Karpas-422 (cell line): ENCODE data around the gene SRMS. TPM values are rescaled to one million over a fixed set of nuclear protein-coding genes. Genes with fewer than 3 reads are reported as not detected.
"Not testable (repeated sequence)": the region's sequence is repeated elsewhere in the genome, so short reads cannot be mapped to it uniquely, and the experiment has no call there.

Experiments
- DNase-seq: peaks from one replicate; pipeline ENCODE4 v3.0.0-alpha.2; 2015
- H2AFZ ChIP-seq: fragments of 200-600 bp; sonication (generic); 2 replicates; pipeline ENCODE4 v1.6.1; 2014; ENCODE audit warnings: antibody characterized with exemption, low read length, mixed read lengths
- H3K27ac ChIP-seq: fragments of 200-600 bp; sonication (generic); 2 replicates; pipeline ENCODE4 v1.5.1; 2014; ENCODE audit warnings: mild to moderate bottlenecking, low read length, moderate library complexity
- H3K27me3 ChIP-seq: fragments of 200-600 bp; sonication (generic); 2 replicates; pipeline ENCODE4 v1.6.1; 2014; ENCODE audit warnings: low read length, mixed read lengths
- H3K36me3 ChIP-seq: fragments of 200-600 bp; sonication (generic); 2 replicates; pipeline ENCODE4 v1.6.1; 2014; ENCODE audit warnings: low read length, mixed read lengths; ENCODE audit not compliant: insufficient read depth
- H3K4me1 ChIP-seq: fragments of 200-600 bp; sonication (generic); 2 replicates; pipeline ENCODE4 v1.6.1; 2014; ENCODE audit warnings: mild to moderate bottlenecking, low read length, mixed read lengths
- H3K4me2 ChIP-seq: fragments of 200-600 bp; sonication (generic); 2 replicates; pipeline ENCODE4 v1.6.1; 2014; ENCODE audit warnings: low read length, low read depth, mild to moderate bottlenecking; ENCODE audit not compliant: poor library complexity, severe bottlenecking
- H3K4me3 ChIP-seq: fragments of 200-600 bp; sonication (generic); 2 replicates; pipeline ENCODE4 v1.5.1; 2014; ENCODE audit warnings: mild to moderate bottlenecking, antibody characterized with exemption, low read length, mixed read lengths
- H3K79me2 ChIP-seq: fragments of 200-600 bp; sonication (generic); 2 replicates; pipeline ENCODE4 v1.6.1; 2014; ENCODE audit warnings: mild to moderate bottlenecking, low read length, mixed read lengths
- H3K9ac ChIP-seq: fragments of 200-600 bp; sonication (generic); 2 replicates; pipeline ENCODE4 v1.6.0; 2014; ENCODE audit warnings: low read length
- H3K9me2 ChIP-seq: fragments of 200-600 bp; sonication (generic), shearing (Covaris generic); replicated peaks from 2 replicates; pipeline ENCODE4 v1.6.0; 2014; ENCODE audit warnings: mild to moderate bottlenecking, low read length, moderate library complexity; ENCODE audit not compliant: insufficient read depth
- H3K9me3 ChIP-seq: fragments of 300-700, 200-600 bp; sonication (generic); 2 replicates; pipeline ENCODE4 v1.6.1; 2014; ENCODE audit warnings: low read length, mixed read lengths
- H4K20me1 ChIP-seq: fragments of 200-600 bp; sonication (generic); 2 replicates; pipeline ENCODE4 v1.6.1; 2014; ENCODE audit warnings: mild to moderate bottlenecking, antibody characterized with exemption, low read length, low read depth; ENCODE audit not compliant: insufficient read depth
- total RNA-seq: library from RNA; depleted of rRNA; stranded (reverse); fragments of >200 nt; shearing (Covaris generic); gene quantifications from 2 replicates; pipeline ENCODE4 v1.2.3, GENCODE V29; 2014; ENCODE audit warnings: low replicate concordance

Gene SRMS
- total RNA-seq, 1 experiment from 2014 or later = not detected

DNA sequence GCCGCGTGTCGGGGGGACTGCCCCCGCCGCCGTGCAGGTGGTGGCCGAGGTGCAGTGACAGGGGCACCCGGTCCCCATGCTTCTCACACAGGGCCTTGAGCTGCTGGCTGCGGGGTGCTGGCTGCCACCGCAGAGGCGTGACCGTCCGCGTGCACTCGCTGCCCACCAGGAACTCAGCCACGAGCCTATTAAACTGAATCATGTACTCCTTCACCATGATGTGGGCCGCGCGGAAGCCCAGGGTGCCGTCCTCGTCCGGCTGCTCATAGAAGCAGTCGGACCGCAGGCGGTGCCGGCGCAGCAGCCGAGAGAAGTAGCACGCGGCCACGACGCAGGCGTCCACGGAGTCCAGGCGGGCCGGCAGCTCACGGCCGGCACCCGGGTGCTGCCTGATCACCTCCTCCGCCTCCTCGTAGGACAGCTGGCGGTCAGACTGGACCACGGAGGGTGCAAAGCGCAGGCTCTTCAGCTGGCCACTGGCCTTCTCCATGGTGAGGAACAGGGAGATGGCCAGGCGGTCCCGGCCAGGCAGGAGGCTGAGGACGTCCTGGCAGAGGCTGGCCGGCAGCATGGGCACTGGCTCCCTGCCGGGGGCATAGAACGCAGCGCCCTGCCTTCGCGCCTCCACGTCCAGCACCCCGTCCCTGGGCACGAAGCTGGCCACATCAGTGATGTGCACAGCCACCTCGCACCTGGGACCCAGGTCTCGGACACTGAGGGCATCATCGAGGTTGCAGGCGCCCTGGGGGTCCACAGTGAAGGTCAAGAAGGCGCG is 16.7 kb upstream of the SRMS start:
- Histone ChIP-seq H2AFZ (no peak overlapping the region), H3K4me2 (no peak overlapping the region), H3K79me2 (no peaks in the 10 kb centered on the region), H3K36me3 (no peaks in the 10 kb centered on the region), H4K20me1 (0 out of 2 replicates have a peak, but pooled peaks cover under 1% of the 10 kb centered on the region), H3K27ac (no peak overlapping the region), H3K27me3 (no peaks in the 10 kb centered on the region), H3K4me1 (no peaks in the 10 kb centered on the region), H3K9me2 (no peaks in the 10 kb centered on the region), H3K4me3 (no peak overlapping the region), H3K9me3 (no peaks in the 10 kb centered on the region), H3K9ac (no peak overlapping the region)
- no peak for DNase-seq

- Histone ChIP-seq H3K4me2 (no peak overlapping the region), H2AFZ (no peak overlapping the region), H3K79me2 (no peaks in the 10 kb centered on the region), H3K4me1 (no peaks in the 10 kb centered on the region), H3K9me3 (no peaks in the 10 kb centered on the region), H3K36me3 (no peaks in the 10 kb centered on the region), H3K9me2 (no peaks in the 10 kb centered on the region), H3K9ac (no peak overlapping the region), H4K20me1 (no peaks in the 10 kb centered on the region), H3K27me3 (no peaks in the 10 kb centered on the region), H3K27ac (no peak overlapping the region), H3K4me3 (no peak overlapping the region)
- no peak for DNase-seq
These were observed 15.8 kb upstream of the SRMS start for GRCh38 chr20:63563225-63563935.

DNA sequence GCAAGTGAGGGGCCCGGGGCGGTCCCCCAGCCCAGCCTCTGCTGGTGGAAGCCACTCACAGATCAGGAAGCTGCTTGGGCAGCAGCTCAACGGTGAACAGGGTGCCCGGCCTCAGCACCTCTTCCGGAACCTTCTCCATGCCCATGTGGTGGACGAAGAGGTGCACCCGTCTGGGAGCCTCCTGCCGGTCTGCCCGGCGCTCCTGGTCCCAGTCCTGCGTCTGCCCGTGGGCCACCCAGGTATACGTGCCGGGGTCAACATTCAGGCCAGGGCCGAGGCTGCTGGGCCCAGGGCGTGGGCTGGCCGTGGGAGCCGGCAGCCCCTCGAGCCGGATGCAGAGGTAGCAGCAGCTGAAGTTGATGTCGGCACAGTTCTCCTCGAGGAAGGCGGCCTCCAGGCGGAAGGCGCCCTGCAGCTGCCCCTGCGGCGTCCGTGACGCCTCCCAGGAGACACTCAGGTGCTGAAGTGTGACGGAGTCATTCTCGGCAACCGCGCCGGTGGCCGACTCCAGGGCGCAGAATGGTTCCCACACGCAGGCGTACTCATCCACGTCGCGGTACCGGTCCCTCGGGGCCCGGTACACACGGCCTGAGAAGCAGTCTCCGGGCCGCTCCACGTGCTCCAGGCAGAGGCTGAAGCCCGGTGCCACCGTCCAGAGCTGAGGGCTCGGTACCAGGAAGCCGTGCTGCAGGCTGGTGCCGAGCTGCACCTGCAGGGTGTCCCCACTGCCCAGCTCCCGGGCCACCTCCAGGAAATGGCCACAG is 15.1 kb upstream of the SRMS start:
- Histone ChIP-seq H2AFZ (no peak overlapping the region), H3K9ac (no peak overlapping the region), H3K36me3 (no peaks in the 10 kb centered on the region), H3K4me2 (no peak overlapping the region), H3K27me3 (no peaks in the 10 kb centered on the region), H3K27ac (no peak overlapping the region), H3K4me1 (no peaks in the 10 kb centered on the region), H3K9me3 (no peaks in the 10 kb centered on the region), H3K79me2 (no peaks in the 10 kb centered on the region), H4K20me1 (no peaks in the 10 kb centered on the region), H3K4me3 (no peak overlapping the region), H3K9me2 (no peaks in the 10 kb centered on the region)
- DNase-seq = no peak

- Histone ChIP-seq H3K4me2 (no peak overlapping the region), H3K36me3 (no peaks in the 10 kb centered on the region), H3K9ac (no peak overlapping the region), H2AFZ (no peak overlapping the region), H4K20me1 (no peaks in the 10 kb centered on the region), H3K79me2 (no peaks in the 10 kb centered on the region), H3K4me1 (no peaks in the 10 kb centered on the region), H3K27me3 (no peaks in the 10 kb centered on the region), H3K9me2 (no peaks in the 10 kb centered on the region), H3K27ac (no peak overlapping the region), H3K4me3 (no peak overlapping the region), H3K9me3 (no peaks in the 10 kb centered on the region)
- no peak for DNase-seq
These were observed 14.3 kb upstream of the SRMS start for GRCh38 chr20:63561624-63562396.

GRCh38 chr20:63560856-63561609 is 13.5 kb upstream of the SRMS start:
- Histone ChIP-seq H2AFZ (no peak overlapping the region), H3K79me2 (no peaks in the 10 kb centered on the region), H3K4me3 (no peak overlapping the region), H3K36me3 (no peaks in the 10 kb centered on the region), H3K9me3 (no peaks in the 10 kb centered on the region), H3K27me3 (no peaks in the 10 kb centered on the region), H4K20me1 (0 out of 2 replicates have a peak, but pooled peaks cover 4% of the 10 kb centered on the region), H3K27ac (no peak overlapping the region), H3K4me2 (no peak overlapping the region), H3K9me2 (no peaks in the 10 kb centered on the region), H3K9ac (no peak overlapping the region), H3K4me1 (no peaks in the 10 kb centered on the region)
- DNase-seq = no peak

- H3K4me3 ChIP-seq = no peak overlapping the region
- DNase-seq = no peak
- H3K9me3 ChIP-seq = no peaks in the 10 kb centered on the region
- H3K27ac ChIP-seq = no peak overlapping the region
- H3K4me1 ChIP-seq = peaks cover 5% of the 10 kb centered on the region
- H3K27me3 ChIP-seq = no peaks in the 10 kb centered on the region
- H3K4me2 ChIP-seq = no peak overlapping the region
- H3K79me2 ChIP-seq = no peaks in the 10 kb centered on the region
- no peak overlapping the region for H3K9ac ChIP-seq
- no peaks in the 10 kb centered on the region for H3K9me2 ChIP-seq
- H2AFZ ChIP-seq = no peak overlapping the region
- H3K36me3 ChIP-seq = no peaks in the 10 kb centered on the region
- 0 out of 2 replicates have a peak, but pooled peaks cover 11% of the 10 kb centered on the region for H4K20me1 ChIP-seq
These were observed 12.8 kb upstream of the SRMS start for GRCh38 chr20:63560333-63560805.

DNA sequence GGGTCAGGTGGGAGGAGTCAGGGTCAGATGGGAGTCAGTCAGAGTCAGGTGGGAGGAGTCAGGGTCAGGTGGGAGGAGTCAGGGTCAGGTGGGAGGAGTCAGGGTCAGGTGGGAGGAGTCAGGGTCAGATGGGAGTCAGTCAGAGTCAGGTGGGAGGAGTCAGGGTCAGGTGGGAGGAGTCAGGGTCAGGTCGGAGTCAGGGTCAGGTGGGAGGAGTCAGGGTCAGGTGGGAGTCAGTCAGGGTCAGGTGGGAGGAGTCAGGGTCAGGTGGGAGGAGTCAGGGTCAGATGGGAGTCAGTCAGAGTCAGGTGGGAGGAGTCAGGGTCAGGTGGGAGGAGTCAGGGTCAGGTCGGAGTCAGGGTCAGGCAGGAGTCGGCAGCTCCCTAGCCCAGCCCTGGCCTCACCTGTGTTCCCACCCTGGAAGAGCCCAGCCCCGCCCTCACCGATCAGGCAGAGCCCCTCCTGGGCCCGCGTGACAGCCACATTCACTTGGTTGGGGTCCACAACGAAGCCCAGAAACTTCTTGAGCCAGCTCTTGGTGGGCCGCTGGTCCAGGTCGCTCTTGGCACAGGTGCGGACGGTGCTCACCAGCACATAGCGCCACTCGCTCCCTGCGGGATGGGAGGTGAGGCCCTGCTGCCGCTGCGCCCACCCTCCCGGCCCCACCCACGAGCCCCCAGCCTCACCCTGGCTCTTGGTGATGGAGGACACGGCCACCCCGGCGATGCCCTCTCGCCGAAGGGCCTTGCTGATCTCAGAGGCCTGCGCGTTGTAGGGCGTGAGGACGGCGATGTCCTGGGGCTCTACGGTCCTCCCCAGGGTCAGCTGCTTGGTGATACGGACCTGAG is 12.2 kb upstream of the SRMS start:
- not testable (repeated sequence) for H3K79me2 ChIP-seq, H3K36me3 ChIP-seq, H3K27me3 ChIP-seq, H3K4me2 ChIP-seq, H2AFZ ChIP-seq, DNase-seq, H3K9me2 ChIP-seq, H3K9ac ChIP-seq, H3K9me3 ChIP-seq, H3K4me3 ChIP-seq, H3K27ac ChIP-seq
- H3K4me1 ChIP-seq = peaks cover 12% of the 10 kb centered on the region
- H4K20me1 ChIP-seq = 0 out of 2 replicates have a peak, but pooled peaks cover 13% of the 10 kb centered on the region
